Upper lobe of left lung (tissue), 6 donors: ENCODE results near the gene ADCY3. TPM values are rescaled to one million over a fixed set of nuclear protein-coding genes. Genes with fewer than 3 reads are reported as not detected.

Experiments used
- ATAC-seq, 2 donors: fragments of 200-7000 bp; cut with Tn5 transposase; one replicate each; pipeline ENCODE4 v1.9.1; 2022; ENCODE audit warnings: mild to moderate bottlenecking in 2 of 2, moderate library complexity in 2 of 2; ENCODE audit not compliant: low FRiP score in 2 of 2
- DNase-seq, 2 donors: peaks; one replicate each; pipeline ENCODE4 v3.0.0-alpha.2; 2019 to 2020
- H3K27ac ChIP-seq, 4 donors: fragments of 200-600 bp; sonication (generic); one replicate each; pipeline ENCODE4 v1.5.1; 2016 to 2019
- H3K27me3 ChIP-seq, 4 donors: fragments of 200-600 bp; sonication (generic); one replicate each; pipeline ENCODE4 v1.5.1; 2017 to 2019
- H3K36me3 ChIP-seq, 4 donors: fragments of 200-600 bp; sonication (generic); one replicate each; pipeline ENCODE4 v1.5.1; 2016 to 2019
- H3K4me1 ChIP-seq, 4 donors: fragments of 200-600 bp; sonication (generic); one replicate each; pipeline ENCODE4 v1.5.1; 2018 to 2019
- H3K4me3 ChIP-seq, 4 donors: fragments of 200-600 bp; sonication (generic); one replicate each; pipeline ENCODE4 v1.5.1; 2017 to 2019; ENCODE audit warnings: mild to moderate bottlenecking in 2 of 4, moderate library complexity in 1 of 4
- H3K9me3 ChIP-seq, 4 donors: fragments of 200-600 bp; sonication (generic); one replicate each; pipeline ENCODE4 v1.5.1; 2018 to 2019
- CTCF ChIP-seq, 6 experiments: fragments of 450-650 bp in 4 of 6; fragments of 200-600 bp in 2 of 6; sonication (generic) in 2 of 6; IDR thresholded peaks; one replicate each; pipeline ENCODE4 v1.5.1; 2016 to 2019; ENCODE audit warnings: antibody characterized with exemption in 6 of 6
- EP300 ChIP-seq, 4 donors: sonication (generic); formaldehyde crosslinking; IDR thresholded peaks; one replicate each; pipeline ENCODE4 v1.5.1; 2017; ENCODE audit warnings: antibody characterized with exemption in 4 of 4, control low read depth in 2 of 4
- POLR2A ChIP-seq, 4 donors: fragments of 450-650 bp; IDR thresholded peaks; one replicate each; pipeline ENCODE4 v1.5.1; 2016 to 2017; ENCODE audit warnings: antibody characterized with exemption in 4 of 4, mild to moderate bottlenecking in 2 of 4
- POLR2AphosphoS5 ChIP-seq, 2 donors: sonication (generic); formaldehyde crosslinking; IDR thresholded peaks; one replicate each; pipeline ENCODE4 v1.5.1; 2017; ENCODE audit warnings: antibody characterized with exemption in 2 of 2
- WGBS, 2 donors: methylation state at CpG; one replicate each; pipeline ENCODE4 v1.1.5; 2017 to 2018; 5-methylcytosine and 5-hydroxymethylcytosine counted together
- total RNA-seq, 6 donors: library from RNA; depleted of rRNA in 4 of 6; stranded (reverse); fragments of >200 nt in 4 of 6; gene quantifications; one replicate each; pipeline versions ENCODE4 v1.1.0 to v1.2.1, GENCODE V29; 2016 to 2021
- donor health status: DM: no; HTN: no; CAD: no; lungs with moderate emphysema.
- donor health status: DM: no; HTN: yes; CAD: no; lungs with severe emphysema.

The ADCY3 gene
- total RNA-seq, 6 donors from 2014 or later = 17.5 to 83.5 (median 36.5) TPM

GRCh38 chr2:24824071-24824588, 95.9 kb downstream of the ADCY3 start:
- Histone ChIP-seq H3K27me3 (no peaks in the 10 kb centered on the region), H3K4me1 (peaks cover 5 to 12% (median 8%) of the 10 kb centered on the region in 4 donors), H3K9me3 (no peaks in the 10 kb centered on the region), H3K27ac (no peak overlapping the region), H3K36me3 (peaks cover 0 to 30% (median 20%) of the 10 kb centered on the region in 4 donors), H3K4me3 (no peak overlapping the region)
- DNase-seq = no peak
- TF ChIP-seq POLR2AphosphoS5 (IDR thresholded peaks at IDR 0.05) (no peak), CTCF (IDR thresholded peaks at IDR 0.05) (no peak), EP300 (IDR thresholded peaks at IDR 0.05) (no peak), POLR2A (IDR thresholded peaks at IDR 0.05) (no peak)
- 94 to 95% methylated on average over 14 of the region's 14 CpGs for WGBS, 2 donors
- no peak for ATAC-seq

GRCh38 chr2:24822049-24822706, 97.9 kb downstream of the ADCY3 start:
- no peaks in the 10 kb centered on the region for H3K9me3 ChIP-seq
- peaks cover under 1 to 5% (median 3%) of the 10 kb centered on the region in 4 donors for H3K4me1 ChIP-seq
- WGBS, 2 donors = 88 to 90% methylated on average over 7 of the region's 7 CpGs
- H3K4me3 ChIP-seq = no peak overlapping the region
- H3K36me3 ChIP-seq = peaks cover 0 to 35% (median 25%) of the 10 kb centered on the region in 4 donors
- ATAC-seq (no peak), DNase-seq (no peak)
- no peak for TF ChIP-seq POLR2AphosphoS5 (IDR thresholded peaks at IDR 0.05)
- no peak for TF ChIP-seq EP300 (IDR thresholded peaks at IDR 0.05)
- no peak for TF ChIP-seq CTCF (IDR thresholded peaks at IDR 0.05)
- no peak for TF ChIP-seq POLR2A (IDR thresholded peaks at IDR 0.05)
- no peak overlapping the region for H3K27ac ChIP-seq
- H3K27me3 ChIP-seq = no peaks in the 10 kb centered on the region

- WGBS, 2 donors = 57 to 91% methylated on average over 2 to 15 of the region's 15 CpGs
- no peak for ATAC-seq
- Histone ChIP-seq H3K4me3 (no peak overlapping the region), H3K9me3 (no peaks in the 10 kb centered on the region), H3K27ac (no peak overlapping the region), H3K4me1 (peaks cover 0 to 4% (median 0%) of the 10 kb centered on the region in 4 donors), H3K36me3 (peaks cover 0 to 35% (median 28%) of the 10 kb centered on the region in 4 donors), H3K27me3 (no peaks in the 10 kb centered on the region)
- no peak for TF ChIP-seq CTCF (IDR thresholded peaks at IDR 0.05)
- no peak for TF ChIP-seq POLR2AphosphoS5 (IDR thresholded peaks at IDR 0.05)
- TF ChIP-seq EP300 (IDR thresholded peaks at IDR 0.05) = no peak
- TF ChIP-seq POLR2A (IDR thresholded peaks at IDR 0.05) = no peak
- DNase-seq = no peak
Observed at GRCh38 chr2:24821433-24821891, 98.6 kb downstream of the ADCY3 start.

DNA sequence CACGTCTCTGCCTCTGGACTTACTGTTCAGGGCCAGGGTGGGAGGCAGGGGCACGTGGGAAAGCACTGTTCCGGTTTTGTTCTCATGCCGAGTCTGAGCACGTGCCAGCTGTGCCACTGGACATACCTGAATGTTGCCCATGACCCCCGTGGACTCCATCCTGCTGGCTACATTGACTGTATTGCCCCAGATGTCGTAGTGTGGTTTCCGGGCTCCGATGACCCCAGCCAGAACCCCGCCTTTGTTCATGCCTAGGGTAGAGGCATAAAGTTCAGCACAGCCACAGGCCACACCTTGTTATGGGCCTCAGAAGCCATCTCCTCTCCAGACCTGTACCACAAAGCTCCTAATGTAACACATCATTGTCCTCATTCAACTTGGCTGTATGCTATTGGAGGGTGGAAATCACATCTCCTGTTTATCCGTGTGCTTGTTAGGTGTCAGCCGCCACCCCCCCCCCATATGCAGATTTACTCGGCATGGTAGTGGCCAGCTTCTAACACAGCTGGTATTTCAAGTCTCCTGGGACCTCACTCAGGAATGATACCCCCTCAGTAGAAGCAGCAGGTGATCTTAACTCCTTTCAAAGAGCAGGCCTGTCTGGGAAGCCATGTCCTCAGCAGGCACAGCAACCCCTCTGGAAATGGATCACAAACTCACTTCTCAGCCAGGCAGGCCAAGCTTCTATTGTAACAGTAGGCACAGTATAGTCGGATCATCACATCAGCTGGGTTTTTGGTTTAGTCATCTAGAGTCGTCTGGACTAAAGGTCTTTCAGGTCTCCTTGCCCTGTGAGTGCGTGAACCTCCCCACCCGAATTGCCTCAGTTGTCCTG, 99.2 kb downstream of the ADCY3 start:
- no peaks in the 10 kb centered on the region for H3K27me3 ChIP-seq
- H3K4me1 ChIP-seq = peaks cover 0 to 4% (median 0%) of the 10 kb centered on the region in 4 donors
- DNase-seq = no peak
- no peak for ATAC-seq
- H3K27ac ChIP-seq = no peak overlapping the region
- TF ChIP-seq CTCF (IDR thresholded peaks at IDR 0.05) = no peak
- TF ChIP-seq POLR2AphosphoS5 (IDR thresholded peaks at IDR 0.05) = no peak
- no peak for TF ChIP-seq POLR2A (IDR thresholded peaks at IDR 0.05)
- peaks cover 0 to 35% (median 30%) of the 10 kb centered on the region in 4 donors for H3K36me3 ChIP-seq
- no peaks in the 10 kb centered on the region for H3K9me3 ChIP-seq
- WGBS, 2 donors = 94 to 96% methylated on average over 14 to 17 of the region's 17 CpGs
- H3K4me3 ChIP-seq = no peak overlapping the region
